Measurements from ENCODE around the gene WNT8A. TPM values are rescaled to one million over a fixed set of nuclear protein-coding genes. Genes with fewer than 3 reads are reported as not detected.

The WNT8A gene
- total and polyA plus RNA-seq, 2 of the 8 experiments (the other 6 are each of a cell fraction or from before 2014, with no cell fraction given) = 0.06 TPM; not detected in 1

DNA sequence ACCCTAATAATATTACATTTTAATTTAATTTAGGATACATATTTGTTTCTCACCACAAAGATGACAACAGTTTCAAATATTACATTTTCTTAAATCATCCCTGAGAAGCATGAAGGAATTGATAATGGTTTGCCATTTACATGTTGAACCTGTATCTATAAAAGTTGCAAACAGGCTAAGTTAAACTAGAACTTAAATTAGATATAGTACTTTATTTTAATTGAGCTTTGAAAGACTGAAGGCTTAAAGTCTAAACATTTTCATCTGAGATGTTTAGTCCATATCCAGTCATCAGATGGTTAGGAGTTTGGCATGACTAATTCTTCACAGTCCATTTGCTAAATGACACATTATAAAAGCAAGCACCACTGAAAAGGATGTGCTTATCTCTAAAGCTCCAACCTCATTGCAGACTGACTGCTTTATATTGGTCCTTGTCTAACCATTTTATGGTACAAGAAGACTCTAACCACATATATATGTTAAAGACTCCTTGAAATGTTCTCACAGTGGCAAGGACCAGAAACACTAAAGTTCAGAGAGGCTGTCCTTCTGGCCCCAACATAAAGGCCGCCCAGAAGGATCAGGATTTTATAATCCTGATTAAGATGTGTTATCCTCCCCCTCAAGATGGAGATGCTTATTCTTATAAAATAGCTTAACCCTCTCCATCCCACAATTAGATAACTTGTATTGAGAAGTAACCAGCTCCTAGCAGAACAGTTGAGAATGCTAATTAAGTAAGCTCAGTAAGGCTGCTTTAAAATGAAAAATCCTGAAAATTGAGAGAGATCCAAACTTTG, 25.8 kb downstream of the WNT8A start (continued):
- TF ChIP-seq, protein P1, sequence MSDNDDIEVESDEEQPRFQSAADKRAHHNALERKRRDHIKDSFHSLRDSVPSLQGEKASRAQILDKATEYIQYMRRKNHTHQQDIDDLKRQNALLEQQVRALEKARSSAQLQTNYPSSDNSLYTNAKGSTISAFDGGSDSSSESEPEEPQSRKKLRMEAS (IDR thresholded peaks at IDR 0.05) = no peak
- TF ChIP-seq, protein P2, sequence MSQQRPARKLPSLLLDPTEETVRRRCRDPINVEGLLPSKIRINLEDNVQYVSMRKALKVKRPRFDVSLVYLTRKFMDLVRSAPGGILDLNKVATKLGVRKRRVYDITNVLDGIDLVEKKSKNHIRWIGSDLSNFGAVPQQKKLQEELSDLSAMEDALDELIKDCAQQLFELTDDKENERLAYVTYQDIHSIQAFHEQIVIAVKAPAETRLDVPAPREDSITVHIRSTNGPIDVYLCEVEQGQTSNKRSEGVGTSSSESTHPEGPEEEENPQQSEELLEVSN (IDR thresholded peaks at IDR 0.05) = no peak
- TF ChIP-seq POU5F1 (IDR thresholded peaks at IDR 0.05; ENCODE audit: low read depth, low read length) = no peak
- TF ChIP-seq ASH2L (IDR thresholded peaks at IDR 0.05; ENCODE audit: low read length) = no peak
- no peak for TF ChIP-seq SIN3A (conservative IDR thresholded peaks at IDR 0.05 in 1 of 2, IDR thresholded peaks at IDR 0.05 in 1 of 2; ENCODE audit: low read depth in 1 of 2, low read length in 2 of 2)
- no peak for TF ChIP-seq SIX5 (IDR thresholded peaks at IDR 0.05; ENCODE audit: low read depth, low read length)
- TF ChIP-seq CHD1 (IDR thresholded peaks at IDR 0.05; ENCODE audit: low read depth, low read length) = no peak
- no peak for TF ChIP-seq RFX5 (IDR thresholded peaks at IDR 0.05; ENCODE audit: borderline replicate concordance, low read depth, low read length)
- no peak for TF ChIP-seq KDM4A (IDR thresholded peaks at IDR 0.05; ENCODE audit: low read depth, low read length, severe bottlenecking)
- TF ChIP-seq TAF1 (IDR thresholded peaks at IDR 0.05; ENCODE audit: low read depth, low read length) = no peak
